DMS 273 (cell line): ENCODE data around the gene CXXC5.
A peak's percentile ranks its signal among the peaks of the same experiment; 100 is the strongest.
"Not testable (repeated sequence)": the region's sequence is repeated elsewhere in the genome, so short reads cannot be mapped to it uniquely, and the experiment has no call there.

ENCODE experiments used
- DNase-seq: peaks from one replicate; lab custom pipeline; 2025; ENCODE audit not compliant: unreplicated experiment; lab: John Stamatoyannopoulos, UW

The CXXC5 gene

DNA sequence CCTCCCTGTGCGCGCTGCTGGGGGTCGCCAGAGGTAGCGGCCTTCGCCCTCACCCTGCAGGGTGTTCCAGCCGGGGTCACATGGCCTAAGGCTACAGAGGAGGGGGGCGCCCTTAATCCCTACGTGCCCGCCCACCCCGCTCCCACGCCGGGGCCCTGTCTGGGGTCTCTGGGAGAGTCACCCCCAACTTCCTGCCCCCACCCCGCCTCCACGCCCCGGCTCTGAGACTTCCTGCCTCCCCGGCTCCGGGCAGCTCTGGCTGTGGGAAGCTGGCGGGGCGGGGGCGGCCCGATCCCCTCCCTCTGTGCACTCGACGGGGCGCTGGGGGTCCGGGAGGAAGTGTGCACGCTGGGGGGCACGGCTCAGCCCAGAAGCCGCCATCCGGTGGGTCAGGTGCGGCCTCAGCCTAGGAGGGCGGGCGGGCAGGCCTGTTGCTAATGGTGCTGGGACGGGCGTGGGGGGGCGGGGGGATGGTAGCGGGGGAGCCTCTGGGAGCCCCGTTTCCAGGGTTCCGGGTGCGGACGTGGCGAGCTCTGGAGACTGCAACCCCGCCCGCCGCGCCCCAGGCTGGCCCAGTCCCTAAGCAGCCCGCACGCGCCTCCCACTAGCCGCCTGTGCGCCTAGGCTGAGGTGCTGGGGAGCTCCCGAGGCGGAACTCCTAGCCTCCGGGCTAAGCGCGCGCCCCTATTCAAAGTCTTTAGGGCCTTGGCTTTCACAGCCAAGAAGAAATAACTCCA, 61.6 kb downstream of the CXXC5 start:
- no peak for DNase-seq

DNA sequence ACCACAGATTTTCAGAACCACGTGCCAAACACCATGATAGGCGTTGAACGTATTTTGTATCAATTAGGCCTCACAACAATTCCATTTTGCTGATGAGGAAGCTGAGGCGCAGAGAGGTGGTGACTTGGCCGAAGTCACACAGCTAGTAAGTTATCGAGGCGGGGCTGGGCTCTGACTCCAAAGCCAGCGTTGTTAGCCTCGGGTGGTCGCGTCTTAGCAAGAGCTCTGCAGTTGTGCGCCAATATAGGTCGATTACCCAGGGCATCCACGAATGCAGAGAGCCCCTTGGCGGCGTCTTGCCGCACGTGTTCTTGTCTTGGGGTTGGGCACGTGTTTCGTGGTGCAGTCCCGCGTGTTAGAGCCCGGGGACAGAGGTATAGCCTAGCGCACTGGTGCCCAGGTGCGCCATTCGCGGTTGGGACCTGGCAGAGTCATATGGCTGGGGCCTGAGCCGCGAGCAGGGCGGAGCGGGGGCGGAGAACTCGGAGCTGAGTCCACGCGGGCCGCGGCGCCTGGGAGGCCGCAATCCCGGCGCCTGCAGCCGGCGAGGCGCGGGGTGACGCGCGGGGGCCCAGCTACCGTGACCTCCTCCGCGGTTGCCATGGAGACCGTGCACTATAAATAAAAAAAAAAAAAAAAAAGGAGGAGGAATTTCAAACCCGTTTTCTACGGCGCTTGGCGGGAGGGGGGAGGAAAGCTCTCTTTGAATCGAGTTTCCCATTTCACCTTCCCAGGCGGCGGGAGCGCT, 62.3 kb downstream of the CXXC5 start:
- peak; percentile 87 for DNase-seq

DNA sequence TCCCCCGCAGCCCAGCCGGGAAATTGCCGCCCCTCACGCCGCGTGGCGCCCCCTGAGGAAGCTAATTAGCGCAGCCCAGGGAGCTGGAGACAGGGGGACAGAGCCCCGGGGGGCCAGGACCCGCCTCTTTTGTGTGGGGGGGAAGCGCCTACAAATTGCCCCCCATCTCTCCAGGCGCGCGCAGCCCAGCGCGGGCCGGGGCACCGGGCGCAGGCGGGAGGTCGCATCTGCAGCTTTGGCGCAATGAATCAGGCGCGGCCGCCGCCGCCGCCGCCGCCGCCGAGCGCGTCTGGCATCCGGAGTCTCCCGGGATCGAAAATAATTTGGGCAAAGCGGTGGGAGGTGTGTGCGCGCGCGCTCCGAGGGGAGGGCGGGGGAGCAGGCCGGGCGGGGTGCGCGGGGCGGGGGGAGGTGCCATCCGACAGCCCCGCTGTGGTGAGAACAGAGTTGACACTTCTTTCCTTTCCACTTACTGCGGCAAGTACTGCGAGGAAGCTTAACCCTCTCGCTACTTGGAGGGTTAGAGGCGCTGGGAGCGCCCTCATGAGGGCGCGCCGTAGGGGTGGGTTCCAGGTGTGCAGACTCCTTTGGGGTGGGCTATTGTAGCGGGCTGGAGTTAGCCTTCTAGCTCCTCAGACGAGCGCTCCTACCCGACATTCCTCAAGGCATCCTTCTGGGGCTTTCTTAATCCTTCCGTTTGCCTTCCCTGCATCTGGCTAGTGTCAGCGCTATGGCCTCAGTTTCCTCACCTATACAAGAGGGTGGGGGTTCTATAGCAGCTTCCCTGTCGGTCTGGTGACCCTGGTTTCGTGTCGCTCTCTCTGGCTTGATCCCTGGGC, 63.1 kb downstream of the CXXC5 start:
- peak; percentile 96 for DNase-seq

DNA sequence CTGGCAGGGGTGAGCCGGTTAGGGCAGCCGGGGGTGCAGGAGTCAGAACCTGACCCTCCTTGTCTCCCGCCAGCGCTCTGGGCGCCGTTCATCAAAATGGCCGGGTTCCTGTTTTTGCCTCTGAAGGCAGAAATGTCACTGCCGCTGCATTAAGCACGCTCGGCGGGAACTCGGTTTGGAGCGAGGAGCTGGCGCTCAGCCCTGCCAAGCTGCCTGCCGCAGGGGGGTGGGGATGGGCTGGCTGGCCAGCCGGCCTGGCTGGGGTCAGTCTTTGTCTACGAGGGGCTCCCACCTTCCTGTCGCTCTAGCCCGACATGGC, 63.7 kb downstream of the CXXC5 start:
- no peak for DNase-seq

DNA sequence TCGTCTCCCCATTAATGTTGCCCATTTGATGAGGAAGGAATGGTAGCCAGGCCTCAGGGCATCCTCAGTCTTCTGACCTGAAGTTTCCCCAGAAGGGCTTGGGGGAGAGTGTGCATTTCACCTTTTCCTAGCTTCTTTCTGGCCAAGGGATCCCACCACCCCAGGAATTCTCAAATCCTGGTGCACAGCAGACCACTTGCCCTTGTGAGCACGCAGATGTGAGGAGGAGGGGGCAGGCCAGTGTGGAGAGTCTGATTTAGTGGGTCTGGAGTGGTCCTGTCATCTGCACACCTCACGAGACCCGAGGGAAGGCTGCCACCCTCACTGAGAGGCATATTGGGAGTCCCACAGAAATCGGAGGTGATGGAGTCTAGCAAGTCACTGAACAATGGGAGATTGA, 64.3 kb downstream of the CXXC5 start:
- no peak for DNase-seq

DNA sequence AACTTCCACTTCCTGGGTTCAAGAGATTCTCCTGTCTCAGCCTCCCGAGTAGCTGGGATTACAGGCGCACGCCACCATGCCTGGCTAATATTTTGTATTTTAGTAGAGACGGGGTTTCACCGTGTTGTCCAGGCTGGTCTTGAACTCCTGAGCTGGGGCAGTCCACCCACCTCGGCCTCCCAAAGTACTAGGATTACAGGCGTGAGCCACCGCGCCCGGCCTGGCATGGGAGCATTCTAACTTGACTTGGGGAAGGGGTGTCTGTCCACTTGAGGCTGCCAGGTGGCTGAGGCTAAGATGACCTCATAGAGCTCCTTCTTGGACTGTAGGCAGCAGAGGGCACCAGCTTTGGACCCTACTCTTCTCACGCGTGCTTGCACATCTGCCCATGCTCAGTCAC, 65.7 kb downstream of the CXXC5 start:
- DNase-seq, result not testable (repeated sequence)

DNA sequence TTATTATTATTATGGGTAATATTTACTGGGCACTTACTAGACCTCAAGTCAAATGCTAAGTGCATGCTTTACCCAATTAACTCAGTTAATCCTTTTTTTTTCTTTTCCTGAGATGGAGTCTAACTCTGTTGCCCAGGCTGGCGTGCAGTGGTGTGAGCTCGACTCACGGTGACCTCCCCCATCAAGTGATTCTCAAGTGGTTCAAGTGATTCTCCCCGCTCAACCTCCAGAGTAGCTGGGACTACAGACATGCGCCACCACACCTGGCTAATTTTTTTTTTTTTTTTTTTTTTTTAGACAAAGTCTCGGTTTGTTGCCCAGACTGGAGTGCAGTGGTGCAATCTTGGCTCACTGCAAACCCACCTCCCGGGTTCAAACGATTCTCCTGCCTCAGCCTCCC, 69.1 kb downstream of the CXXC5 start:
- no peak for DNase-seq

DNA sequence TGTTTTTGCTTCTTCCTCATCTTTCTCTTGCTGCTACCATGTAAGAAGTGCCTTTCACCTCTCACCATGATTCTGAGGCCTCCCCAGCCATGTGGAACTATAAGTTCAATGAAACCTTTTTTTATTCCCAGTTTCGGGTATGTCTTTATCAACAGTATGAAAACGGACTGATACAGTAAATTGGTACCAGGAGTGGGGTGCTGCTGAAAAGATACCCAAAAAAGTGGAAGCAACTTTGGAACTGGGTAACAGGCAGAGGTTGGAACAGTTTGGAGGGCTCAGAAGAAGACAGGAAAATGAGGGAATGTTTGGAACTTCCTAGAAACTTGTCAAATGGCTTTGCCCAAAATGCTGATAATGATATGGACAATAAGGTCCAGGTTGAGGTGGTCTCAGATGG, 70.3 kb downstream of the CXXC5 start:
- DNase-seq, result not testable (repeated sequence)

DNA sequence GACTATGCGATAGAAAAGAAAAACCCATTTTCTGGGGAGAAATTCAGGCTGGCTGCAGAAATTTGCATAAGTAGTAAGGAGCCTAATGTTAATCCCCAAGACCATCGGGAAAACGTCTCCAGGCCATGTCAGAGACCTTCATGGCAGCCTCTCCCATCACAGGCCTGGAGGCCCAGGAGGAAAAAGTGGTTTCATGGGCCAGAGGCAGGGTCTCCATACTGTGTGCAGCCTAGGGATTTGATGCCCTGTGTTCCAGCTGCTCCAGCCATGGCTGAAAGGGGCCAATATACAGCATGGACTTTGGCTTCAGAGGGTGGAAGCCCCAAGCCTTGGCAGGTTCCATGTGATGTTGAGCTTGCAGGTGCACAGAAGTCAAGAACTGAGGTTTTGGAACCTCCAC, 71.8 kb downstream of the CXXC5 start:
- DNase-seq, result not testable (repeated sequence)

DNA sequence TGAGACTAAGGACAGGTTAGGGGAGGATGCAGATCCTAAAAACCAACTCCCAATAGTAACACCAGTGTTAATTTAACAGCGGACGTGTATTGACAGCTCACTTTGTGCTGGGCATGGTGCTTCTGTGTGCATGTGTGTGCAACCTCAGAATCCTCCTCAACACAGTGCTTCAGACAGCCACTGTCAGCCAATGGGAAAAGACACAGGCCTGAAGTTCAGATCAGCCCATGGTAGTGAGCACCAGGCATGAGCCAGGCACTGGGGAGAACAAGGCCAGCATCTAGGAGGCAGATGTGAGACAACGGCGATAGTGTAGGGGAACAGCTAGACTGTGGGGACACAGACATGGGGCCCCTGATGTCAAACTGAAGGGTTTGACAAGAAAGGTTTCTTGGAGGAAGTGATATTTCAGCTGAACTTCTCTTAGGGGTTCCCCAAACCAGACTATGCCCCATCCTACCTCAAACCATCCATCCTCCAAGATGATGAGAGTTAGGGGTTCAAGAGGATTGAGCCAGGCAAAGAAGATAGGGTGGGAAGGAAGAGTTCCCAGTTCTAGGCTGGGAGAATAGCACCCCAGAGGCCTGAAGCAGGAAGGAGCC, 75.9 kb downstream of the CXXC5 start:
- no peak for DNase-seq

DNA sequence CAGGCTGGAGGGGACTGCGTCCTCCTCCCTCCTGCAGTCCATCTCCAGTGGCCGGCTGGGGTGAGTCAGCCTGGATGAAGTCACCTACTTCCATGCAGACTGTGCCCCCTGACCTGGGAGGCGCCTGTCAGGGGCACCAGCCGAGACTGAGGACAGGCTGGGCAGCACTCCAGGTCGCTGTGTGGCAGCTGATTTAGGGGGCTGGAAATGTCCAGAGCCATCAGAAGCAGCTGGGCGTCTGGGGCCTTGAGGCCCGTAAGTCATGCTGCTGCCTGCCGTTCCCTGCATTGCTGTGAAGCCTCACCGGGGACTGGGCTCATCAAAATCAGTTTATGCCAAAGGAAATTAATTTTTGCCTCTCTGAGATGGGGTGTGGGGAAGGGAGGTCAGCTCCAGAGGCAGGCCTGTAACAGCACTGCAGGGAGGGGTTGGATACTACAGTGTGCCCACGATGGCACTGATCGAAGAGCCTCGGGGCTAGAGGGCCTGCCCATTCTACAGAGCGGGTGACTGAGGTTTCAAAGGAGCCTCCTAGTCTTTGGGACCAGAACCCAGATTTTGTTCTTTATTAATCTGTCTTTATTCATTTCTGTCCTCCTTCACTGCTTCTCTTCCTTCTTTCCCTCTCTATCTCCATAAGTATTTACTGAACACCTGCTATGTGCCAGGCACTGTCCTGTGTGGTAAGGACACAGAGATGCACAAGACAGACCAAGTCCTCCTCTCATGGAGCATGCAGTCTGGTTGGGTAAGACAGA, 77.1 kb downstream of the CXXC5 start:
- no peak for DNase-seq

DNA sequence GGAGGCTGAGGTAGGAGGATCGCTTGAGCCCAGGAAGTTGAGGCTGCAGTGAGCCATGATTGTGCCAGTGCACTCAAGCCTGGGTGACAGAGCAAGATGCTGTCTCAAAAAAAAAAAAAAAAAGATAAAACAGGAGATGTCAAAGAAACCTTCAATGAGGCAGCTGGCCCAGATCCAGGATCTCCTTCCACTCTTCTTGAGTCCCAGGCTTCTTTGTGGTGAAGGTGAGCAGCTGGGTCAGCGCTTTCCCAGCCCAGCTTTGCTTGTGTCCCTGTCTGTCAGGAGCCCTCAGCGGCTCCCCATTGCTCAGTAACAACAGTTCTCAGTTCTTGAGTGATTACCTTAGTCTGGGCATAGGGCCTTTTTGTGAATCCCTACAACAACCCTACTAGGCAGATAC, 78.1 kb downstream of the CXXC5 start:
- no peak for DNase-seq

DNA sequence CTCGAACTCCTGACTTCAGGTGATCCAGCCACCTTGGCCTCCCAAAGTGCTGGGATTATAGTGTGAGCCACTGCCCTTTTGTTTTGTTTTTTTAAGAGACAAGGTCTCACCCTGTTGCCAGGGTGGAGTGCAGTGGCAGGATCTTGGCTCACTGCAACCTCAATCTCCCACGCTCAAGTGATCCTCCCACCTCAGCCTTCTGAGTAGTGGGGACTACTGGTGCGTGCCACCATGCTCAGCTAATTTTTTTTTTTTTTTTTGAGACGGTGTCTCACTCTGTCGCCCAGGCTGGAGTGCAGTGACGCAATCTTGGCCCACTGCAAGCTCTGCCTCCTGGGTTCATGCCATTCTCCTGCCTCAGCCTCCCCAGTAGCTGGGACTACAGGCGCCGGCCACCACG, 79.5 kb downstream of the CXXC5 start:
- DNase-seq, result not testable (repeated sequence)

DNA sequence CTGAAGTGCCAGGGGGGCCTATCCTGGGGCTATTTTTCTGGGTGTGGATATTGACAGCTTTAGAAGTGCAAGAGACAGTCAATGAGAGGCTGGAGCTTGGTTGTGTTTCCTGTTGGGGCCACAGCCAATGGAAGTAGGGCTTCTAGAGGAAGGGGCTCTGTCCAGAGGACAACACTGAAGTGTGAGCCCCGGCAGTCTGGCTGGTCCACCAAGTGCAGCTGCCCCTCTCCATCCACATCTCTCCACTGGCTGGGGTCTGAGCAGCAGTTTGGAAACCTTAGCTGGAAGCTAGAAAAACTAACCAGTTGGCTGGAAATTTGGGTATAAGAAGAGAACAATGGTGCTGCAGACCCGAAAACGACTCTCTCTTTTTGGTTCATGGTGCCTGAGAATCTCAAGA, 83.1 kb downstream of the CXXC5 start:
- no peak for DNase-seq

DNA sequence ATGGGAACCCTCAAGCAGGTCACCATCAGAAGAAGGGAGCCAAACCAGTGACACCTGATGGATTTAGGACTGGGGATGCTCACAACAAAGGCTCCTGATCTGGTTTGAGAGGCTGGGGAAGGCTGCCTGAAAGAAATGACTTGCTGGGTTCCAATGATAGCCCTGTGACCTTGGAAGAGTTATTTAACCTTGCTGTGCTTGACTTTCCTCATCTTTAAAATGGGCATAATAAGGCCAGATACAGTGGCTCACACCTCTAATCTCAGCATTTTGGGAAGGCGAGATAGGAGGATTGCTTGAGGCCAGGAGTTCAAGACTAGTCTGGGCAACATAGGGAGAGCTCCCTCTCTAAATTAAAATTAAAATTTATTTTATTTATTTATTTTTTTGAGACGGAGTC, 83.9 kb downstream of the CXXC5 start:
- DNase-seq, result no peak

DNA sequence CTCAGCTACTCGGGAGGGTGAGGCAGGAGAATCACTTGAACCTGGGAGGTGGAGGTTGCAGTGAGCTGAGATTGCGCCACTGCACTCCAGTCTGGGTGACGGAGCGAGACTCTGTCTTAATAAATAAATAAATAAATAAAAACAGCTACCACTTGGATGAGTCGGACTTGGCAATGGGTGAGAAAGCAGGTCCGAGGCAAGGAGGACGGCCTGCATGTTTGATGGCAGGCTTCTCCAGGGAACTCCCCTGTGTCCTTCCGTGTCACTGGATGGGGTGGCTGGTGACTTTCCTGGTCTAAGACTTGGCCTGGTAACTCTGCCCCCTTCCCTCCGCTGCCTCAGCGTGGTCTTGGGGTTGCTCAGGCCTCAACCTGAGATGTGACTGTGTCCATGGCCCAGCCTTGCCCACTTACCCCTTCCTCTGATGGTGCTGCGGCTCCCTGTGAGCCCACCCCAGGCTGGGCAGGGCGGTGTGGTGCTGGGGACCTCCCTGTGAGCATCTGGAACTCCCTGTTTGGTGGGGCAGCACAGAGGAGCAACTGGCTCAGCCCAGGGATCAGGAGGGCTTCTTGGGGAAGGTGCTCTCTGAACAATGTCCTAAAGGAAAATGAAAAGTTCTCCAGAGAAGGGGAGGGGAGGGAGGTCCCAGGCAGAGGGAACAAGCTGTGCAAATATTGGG, 85.0 kb downstream of the CXXC5 start:
- no peak for DNase-seq
